Measurements from ENCODE around the gene THADA.
A peak's percentile ranks its signal among the peaks of the same experiment; 100 is the strongest.

Gene THADA

GRCh38 chr2:43203373-43203772, 392.5 kb downstream of the THADA start:
- Histone ChIP-seq H3K36me3 (ENCODE audit: insufficient read depth, low read depth, low read length) (no peaks in the 10 kb centered on the region), H3K4me1 (ENCODE audit: insufficient read depth, low read length) (no peaks in the 10 kb centered on the region), H3K9me3 (ENCODE audit: insufficient read depth, low read depth, low read length) (no peaks in the 10 kb centered on the region), H3K27ac (ENCODE audit: low read length) (no peak overlapping the region), H3K27me3 (ENCODE audit: insufficient read depth, low read length) (no peaks in the 10 kb centered on the region), H3K4me3 (ENCODE audit: low read length) (no peak overlapping the region), H3K9ac (ENCODE audit: low read depth, low read length) (no peak overlapping the region)

- Histone ChIP-seq H3K36me3 (ENCODE audit: insufficient read depth, low read depth, low read length) (no peaks in the 10 kb centered on the region), H3K9ac (ENCODE audit: low read depth, low read length) (no peak overlapping the region), H3K4me3 (ENCODE audit: low read length) (no peak overlapping the region), H3K27ac (ENCODE audit: low read length) (no peak overlapping the region), H3K4me1 (ENCODE audit: insufficient read depth, low read length) (no peaks in the 10 kb centered on the region), H3K9me3 (ENCODE audit: insufficient read depth, low read depth, low read length) (no peaks in the 10 kb centered on the region), H3K27me3 (ENCODE audit: insufficient read depth, low read length) (no peaks in the 10 kb centered on the region)
Observed at GRCh38 chr2:43202289-43202688, 393.5 kb downstream of the THADA start.

- no peaks in the 10 kb centered on the region for H3K36me3 ChIP-seq (ENCODE audit: insufficient read depth, low read depth, low read length)
- H3K27me3 ChIP-seq (ENCODE audit: insufficient read depth, low read length) = no peaks in the 10 kb centered on the region
- H3K4me1 ChIP-seq (ENCODE audit: insufficient read depth, low read length) = no peaks in the 10 kb centered on the region
- no peak overlapping the region for H3K4me3 ChIP-seq (ENCODE audit: low read length)
- no peak overlapping the region for H3K27ac ChIP-seq (ENCODE audit: low read length)
- H3K9me3 ChIP-seq (ENCODE audit: insufficient read depth, low read depth, low read length) = no peaks in the 10 kb centered on the region
- H3K9ac ChIP-seq (ENCODE audit: low read depth, low read length) = no peak overlapping the region
Observed at GRCh38 chr2:43201497-43201896, 394.3 kb downstream of the THADA start.

GRCh38 chr2:43201016-43201415, 394.8 kb downstream of the THADA start:
- no peak overlapping the region for H3K4me3 ChIP-seq (ENCODE audit: low read length)
- no peaks in the 10 kb centered on the region for H3K27me3 ChIP-seq (ENCODE audit: insufficient read depth, low read length)
- H3K27ac ChIP-seq (ENCODE audit: low read length) = no peak overlapping the region
- H3K4me1 ChIP-seq (ENCODE audit: insufficient read depth, low read length) = no peaks in the 10 kb centered on the region
- H3K36me3 ChIP-seq (ENCODE audit: insufficient read depth, low read depth, low read length) = no peaks in the 10 kb centered on the region
- no peak overlapping the region for H3K9ac ChIP-seq (ENCODE audit: low read depth, low read length)
- H3K9me3 ChIP-seq (ENCODE audit: insufficient read depth, low read depth, low read length) = no peaks in the 10 kb centered on the region

GRCh38 chr2:43199492-43200488, 396.0 kb downstream of the THADA start:
- H3K27me3 ChIP-seq (ENCODE audit: insufficient read depth, low read length) = no peaks in the 10 kb centered on the region
- H3K27ac ChIP-seq (ENCODE audit: low read length) = no peak overlapping the region
- H3K36me3 ChIP-seq (ENCODE audit: insufficient read depth, low read depth, low read length) = no peaks in the 10 kb centered on the region
- peak overlapping the region; percentile 21; the same call in 1 of the 2 replicates for H3K9ac ChIP-seq (ENCODE audit: low read depth, low read length)
- no peak overlapping the region for H3K4me3 ChIP-seq (ENCODE audit: low read length)
- peaks cover under 1% of the 10 kb centered on the region; the same call in 1 of the 2 replicates for H3K4me1 ChIP-seq (ENCODE audit: insufficient read depth, low read length)
- no peaks in the 10 kb centered on the region for H3K9me3 ChIP-seq (ENCODE audit: insufficient read depth, low read depth, low read length)

GRCh38 chr2:43198263-43198662, 397.6 kb downstream of the THADA start:
- Histone ChIP-seq H3K4me3 (ENCODE audit: low read length) (no peak overlapping the region), H3K27me3 (ENCODE audit: insufficient read depth, low read length) (no peaks in the 10 kb centered on the region), H3K4me1 (ENCODE audit: insufficient read depth, low read length) (peaks cover 3% of the 10 kb centered on the region; the same call in 1 of the 2 replicates), H3K9me3 (ENCODE audit: insufficient read depth, low read depth, low read length) (no peaks in the 10 kb centered on the region), H3K27ac (ENCODE audit: low read length) (no peak overlapping the region), H3K36me3 (ENCODE audit: insufficient read depth, low read depth, low read length) (no peaks in the 10 kb centered on the region), H3K9ac (ENCODE audit: low read depth, low read length) (no peak overlapping the region)

- Histone ChIP-seq H3K4me3 (ENCODE audit: low read length) (no peak overlapping the region), H3K27me3 (ENCODE audit: insufficient read depth, low read length) (no peaks in the 10 kb centered on the region), H3K9ac (ENCODE audit: low read depth, low read length) (no peak overlapping the region), H3K9me3 (ENCODE audit: insufficient read depth, low read depth, low read length) (no peaks in the 10 kb centered on the region), H3K36me3 (ENCODE audit: insufficient read depth, low read depth, low read length) (no peaks in the 10 kb centered on the region), H3K4me1 (ENCODE audit: insufficient read depth, low read length) (peaks cover 3% of the 10 kb centered on the region; the same call in 1 of the 2 replicates), H3K27ac (ENCODE audit: low read length) (no peak overlapping the region)
Observed at GRCh38 chr2:43197588-43197896, 398.3 kb downstream of the THADA start.

- H3K4me1 ChIP-seq (ENCODE audit: insufficient read depth, low read length) = peaks cover 3% of the 10 kb centered on the region; the same call in 1 of the 2 replicates
- no peak overlapping the region for H3K27ac ChIP-seq (ENCODE audit: low read length)
- no peaks in the 10 kb centered on the region for H3K36me3 ChIP-seq (ENCODE audit: insufficient read depth, low read depth, low read length)
Observed at GRCh38 chr2:43196768-43197587, 398.9 kb downstream of the THADA start.

GRCh38 chr2:43194121-43194869, 401.5 kb downstream of the THADA start:
- Histone ChIP-seq H3K27ac (ENCODE audit: low read length) (no peak overlapping the region), H3K36me3 (ENCODE audit: insufficient read depth, low read depth, low read length) (no peaks in the 10 kb centered on the region), H3K27me3 (ENCODE audit: insufficient read depth, low read length) (no peaks in the 10 kb centered on the region), H3K9me3 (ENCODE audit: insufficient read depth, low read depth, low read length) (no peaks in the 10 kb centered on the region), H3K4me1 (ENCODE audit: insufficient read depth, low read length) (peaks cover 3% of the 10 kb centered on the region; the same call in 1 of the 2 replicates), H3K4me3 (ENCODE audit: low read length) (no peak overlapping the region), H3K9ac (ENCODE audit: low read depth, low read length) (no peak overlapping the region)

More at GRCh38 chr2:43196768-43197587, 398.9 kb downstream of the THADA start:
- no peak overlapping the region for H3K4me3 ChIP-seq (ENCODE audit: low read length)
- H3K27me3 ChIP-seq (ENCODE audit: insufficient read depth, low read length) = no peaks in the 10 kb centered on the region
- no peaks in the 10 kb centered on the region for H3K9me3 ChIP-seq (ENCODE audit: insufficient read depth, low read depth, low read length)
- H3K9ac ChIP-seq (ENCODE audit: low read depth, low read length) = no peak overlapping the region; the same call in 1 of the 2 replicates

- peaks cover 3% of the 10 kb centered on the region; the same call in 1 of the 2 replicates for H3K4me1 ChIP-seq (ENCODE audit: insufficient read depth, low read length)
- no peak overlapping the region for H3K9ac ChIP-seq (ENCODE audit: low read depth, low read length)
- no peak overlapping the region for H3K4me3 ChIP-seq (ENCODE audit: low read length)
- H3K9me3 ChIP-seq (ENCODE audit: insufficient read depth, low read depth, low read length) = no peaks in the 10 kb centered on the region
- H3K27me3 ChIP-seq (ENCODE audit: insufficient read depth, low read length) = no peaks in the 10 kb centered on the region
- H3K36me3 ChIP-seq (ENCODE audit: insufficient read depth, low read depth, low read length) = no peaks in the 10 kb centered on the region
- H3K27ac ChIP-seq (ENCODE audit: low read length) = no peak overlapping the region
Observed at GRCh38 chr2:43193652-43194120, 402.2 kb downstream of the THADA start.

Data from iPS-20b (cell line).